D721Med (cell line): ENCODE results near the gene ANO8.

Experiments
- DNase-seq: peaks from one replicate; pipeline ENCODE4 v3.0.0; 2011; ENCODE audit warnings: low spot score; ENCODE audit not compliant: insufficient read length
- FAIRE-seq: peaks from 2 replicates; lab custom pipeline; 2011; peaks lifted over from hg19 to GRCh38; lab: Jason Lieb, UNC
- TF ChIP-seq, protein P1 (sequence below): IDR thresholded peaks from 2 replicates; pipeline ENCODE4 v1.5.1; 2012; ENCODE audit warnings: mild to moderate bottlenecking, control low read depth; ENCODE audit not compliant: insufficient read depth; ENCODE audit errors: missing control alignments

Gene ANO8, protein sequence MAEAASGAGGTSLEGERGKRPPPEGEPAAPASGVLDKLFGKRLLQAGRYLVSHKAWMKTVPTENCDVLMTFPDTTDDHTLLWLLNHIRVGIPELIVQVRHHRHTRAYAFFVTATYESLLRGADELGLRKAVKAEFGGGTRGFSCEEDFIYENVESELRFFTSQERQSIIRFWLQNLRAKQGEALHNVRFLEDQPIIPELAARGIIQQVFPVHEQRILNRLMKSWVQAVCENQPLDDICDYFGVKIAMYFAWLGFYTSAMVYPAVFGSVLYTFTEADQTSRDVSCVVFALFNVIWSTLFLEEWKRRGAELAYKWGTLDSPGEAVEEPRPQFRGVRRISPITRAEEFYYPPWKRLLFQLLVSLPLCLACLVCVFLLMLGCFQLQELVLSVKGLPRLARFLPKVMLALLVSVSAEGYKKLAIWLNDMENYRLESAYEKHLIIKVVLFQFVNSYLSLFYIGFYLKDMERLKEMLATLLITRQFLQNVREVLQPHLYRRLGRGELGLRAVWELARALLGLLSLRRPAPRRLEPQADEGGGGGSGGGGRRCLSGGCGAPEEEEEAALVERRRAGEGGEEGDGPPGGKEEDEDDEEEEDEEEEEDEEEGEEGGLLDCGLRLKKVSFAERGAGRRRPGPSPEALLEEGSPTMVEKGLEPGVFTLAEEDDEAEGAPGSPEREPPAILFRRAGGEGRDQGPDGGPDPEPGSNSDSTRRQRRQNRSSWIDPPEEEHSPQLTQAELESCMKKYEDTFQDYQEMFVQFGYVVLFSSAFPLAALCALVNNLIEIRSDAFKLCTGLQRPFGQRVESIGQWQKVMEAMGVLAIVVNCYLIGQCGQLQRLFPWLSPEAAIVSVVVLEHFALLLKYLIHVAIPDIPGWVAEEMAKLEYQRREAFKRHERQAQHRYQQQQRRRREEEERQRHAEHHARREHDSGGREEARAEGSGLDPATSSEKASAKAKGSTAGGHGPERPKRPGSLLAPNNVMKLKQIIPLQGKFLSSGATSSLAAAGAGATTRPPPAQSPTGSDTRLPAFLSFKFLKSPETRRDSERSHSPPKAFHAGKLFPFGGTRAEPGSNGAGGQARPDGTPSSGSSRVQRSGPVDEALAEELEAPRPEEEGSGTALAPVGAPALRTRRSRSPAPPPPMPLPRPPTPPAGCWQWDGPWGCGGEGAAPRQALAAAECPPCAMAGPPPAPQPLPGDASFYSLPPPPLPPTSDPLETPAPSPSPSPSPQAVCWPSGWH

DNA sequence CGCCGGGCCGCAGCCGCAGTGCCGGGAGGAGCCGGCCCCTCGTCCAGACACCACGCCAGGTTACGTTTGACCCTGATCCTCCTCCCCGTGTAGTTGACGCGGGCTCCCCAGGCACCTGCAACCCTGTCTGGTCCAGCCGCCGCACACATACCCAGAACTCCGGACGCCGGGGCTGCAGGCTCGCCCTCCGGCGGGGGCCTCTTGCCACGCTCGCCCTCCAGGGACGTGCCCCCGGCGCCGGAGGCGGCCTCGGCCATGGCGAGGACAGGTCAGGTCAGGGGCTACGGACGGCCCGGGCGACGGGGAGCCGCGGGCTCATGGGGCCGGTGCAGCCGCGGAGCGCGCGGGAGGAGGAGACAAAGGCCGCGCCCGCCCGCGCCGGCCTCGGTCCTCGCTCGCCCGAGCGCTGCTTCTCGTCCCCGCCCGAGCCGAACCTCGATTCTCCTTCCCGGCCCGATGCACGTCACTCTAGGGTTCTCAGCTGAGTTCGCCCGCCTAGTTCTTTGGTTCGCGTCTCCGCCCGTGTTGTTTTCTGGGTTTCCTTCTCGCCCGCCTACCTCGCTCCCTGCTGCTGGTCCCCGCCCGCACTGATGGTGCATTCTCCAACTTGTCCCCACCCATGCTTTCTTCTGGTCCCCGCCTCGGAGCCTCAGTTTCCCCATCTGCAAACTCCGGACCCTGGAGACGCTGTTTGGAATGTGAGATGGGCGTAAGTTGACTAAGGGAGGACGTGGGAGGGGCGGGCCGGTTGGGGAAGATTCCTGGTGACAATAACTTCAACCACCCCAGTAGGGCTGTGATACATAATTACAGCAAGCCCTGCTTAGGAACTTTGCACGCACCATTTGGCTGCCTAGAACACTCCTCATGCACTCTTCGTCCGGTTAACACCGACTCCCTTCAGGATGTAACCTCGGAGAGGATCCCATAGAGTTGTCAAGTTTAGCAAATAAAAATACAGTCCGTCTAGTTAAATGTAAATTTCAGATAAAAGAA, at the start of gene ANO8:
Gene ANO8 (minus strand): TSS at position 442 of the 996 bp plus-strand sequence. CDS start 185 bp downstream, at position 257.
- FAIRE-seq (no peak), DNase-seq (peak; percentile 97)
- TF ChIP-seq, protein P1, sequence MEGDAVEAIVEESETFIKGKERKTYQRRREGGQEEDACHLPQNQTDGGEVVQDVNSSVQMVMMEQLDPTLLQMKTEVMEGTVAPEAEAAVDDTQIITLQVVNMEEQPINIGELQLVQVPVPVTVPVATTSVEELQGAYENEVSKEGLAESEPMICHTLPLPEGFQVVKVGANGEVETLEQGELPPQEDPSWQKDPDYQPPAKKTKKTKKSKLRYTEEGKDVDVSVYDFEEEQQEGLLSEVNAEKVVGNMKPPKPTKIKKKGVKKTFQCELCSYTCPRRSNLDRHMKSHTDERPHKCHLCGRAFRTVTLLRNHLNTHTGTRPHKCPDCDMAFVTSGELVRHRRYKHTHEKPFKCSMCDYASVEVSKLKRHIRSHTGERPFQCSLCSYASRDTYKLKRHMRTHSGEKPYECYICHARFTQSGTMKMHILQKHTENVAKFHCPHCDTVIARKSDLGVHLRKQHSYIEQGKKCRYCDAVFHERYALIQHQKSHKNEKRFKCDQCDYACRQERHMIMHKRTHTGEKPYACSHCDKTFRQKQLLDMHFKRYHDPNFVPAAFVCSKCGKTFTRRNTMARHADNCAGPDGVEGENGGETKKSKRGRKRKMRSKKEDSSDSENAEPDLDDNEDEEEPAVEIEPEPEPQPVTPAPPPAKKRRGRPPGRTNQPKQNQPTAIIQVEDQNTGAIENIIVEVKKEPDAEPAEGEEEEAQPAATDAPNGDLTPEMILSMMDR = no peak

DNA sequence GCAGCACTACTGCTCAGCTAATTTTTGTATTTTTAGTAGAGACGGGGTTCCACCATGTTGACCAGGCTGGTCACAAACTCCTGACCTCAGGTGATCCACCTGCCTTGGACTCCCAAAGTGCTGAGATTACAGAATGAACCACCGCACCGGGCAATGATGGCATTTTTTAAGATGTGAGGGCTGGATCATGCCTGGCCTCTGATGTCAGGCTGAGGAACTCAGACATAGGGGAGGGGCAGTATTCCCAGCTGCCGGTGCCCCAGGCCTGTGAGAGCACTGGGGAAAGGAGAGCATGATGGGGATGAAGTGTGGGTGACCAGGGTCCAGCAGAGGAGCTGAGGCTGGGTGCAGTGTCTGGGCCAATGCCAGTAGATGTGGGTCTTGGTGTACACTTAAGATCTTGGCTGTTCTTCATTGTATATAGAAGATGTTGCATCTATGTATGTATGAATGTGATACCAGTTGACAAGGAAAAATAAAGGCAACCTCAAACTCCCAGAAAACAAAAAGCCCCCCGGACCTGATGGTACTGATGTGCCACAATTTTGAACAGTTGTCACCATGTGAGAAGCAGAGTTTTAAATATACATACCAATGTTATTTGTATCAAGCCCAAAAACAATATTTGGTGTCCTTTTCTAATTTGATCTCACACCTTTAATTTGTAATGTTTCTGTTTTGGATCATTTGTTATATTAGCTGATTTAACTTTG, 45.9 kb upstream of the ANO8 start:
- TF ChIP-seq, protein P1 = no peak
- DNase-seq (no peak), FAIRE-seq (no peak)

DNA sequence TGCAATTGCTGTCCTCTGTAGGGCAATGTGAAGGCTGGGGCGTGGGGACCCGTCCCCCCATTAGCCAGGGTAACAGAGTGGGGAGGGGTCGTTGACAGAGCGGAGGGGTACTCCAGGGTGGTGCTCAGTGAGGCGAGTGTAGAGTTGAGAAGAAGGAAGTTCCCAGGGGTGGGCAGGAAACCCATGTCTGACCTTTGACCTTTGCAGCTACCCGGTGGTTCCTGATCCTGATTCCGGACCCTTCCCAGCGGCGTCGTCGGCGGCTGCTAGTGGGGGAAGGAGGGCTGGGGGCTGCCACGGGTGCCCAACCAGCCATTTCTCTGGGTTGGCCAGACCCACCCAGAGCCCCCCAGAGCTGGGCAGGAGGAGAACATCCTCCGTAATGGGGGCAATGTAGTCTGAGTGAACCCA, 44.6 kb upstream of the ANO8 start:
- FAIRE-seq (no peak), DNase-seq (no peak)
- TF ChIP-seq, protein P1 = no peak

DNA sequence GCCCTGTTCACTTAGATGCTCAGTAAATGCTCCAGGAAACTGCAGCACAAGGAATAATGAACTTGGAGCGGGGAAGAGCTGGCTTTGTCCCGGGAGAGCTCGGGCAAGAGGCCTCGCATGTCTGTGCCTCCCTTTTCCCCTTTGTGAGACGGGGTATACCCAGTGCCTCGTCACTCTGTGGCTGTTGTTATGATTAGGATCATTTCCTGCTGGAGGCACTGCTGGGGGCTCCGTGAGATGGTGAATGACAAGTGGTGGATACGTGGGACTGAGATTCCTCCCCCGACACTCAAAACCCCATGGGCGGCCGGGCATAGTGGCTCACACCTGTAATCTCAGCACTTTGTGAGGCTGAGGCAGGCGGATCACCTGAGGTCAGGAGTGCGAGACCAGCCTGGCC, 43.6 kb upstream of the ANO8 start:
- no peak for DNase-seq
- TF ChIP-seq, protein P1 = no peak
- no peak for FAIRE-seq

DNA sequence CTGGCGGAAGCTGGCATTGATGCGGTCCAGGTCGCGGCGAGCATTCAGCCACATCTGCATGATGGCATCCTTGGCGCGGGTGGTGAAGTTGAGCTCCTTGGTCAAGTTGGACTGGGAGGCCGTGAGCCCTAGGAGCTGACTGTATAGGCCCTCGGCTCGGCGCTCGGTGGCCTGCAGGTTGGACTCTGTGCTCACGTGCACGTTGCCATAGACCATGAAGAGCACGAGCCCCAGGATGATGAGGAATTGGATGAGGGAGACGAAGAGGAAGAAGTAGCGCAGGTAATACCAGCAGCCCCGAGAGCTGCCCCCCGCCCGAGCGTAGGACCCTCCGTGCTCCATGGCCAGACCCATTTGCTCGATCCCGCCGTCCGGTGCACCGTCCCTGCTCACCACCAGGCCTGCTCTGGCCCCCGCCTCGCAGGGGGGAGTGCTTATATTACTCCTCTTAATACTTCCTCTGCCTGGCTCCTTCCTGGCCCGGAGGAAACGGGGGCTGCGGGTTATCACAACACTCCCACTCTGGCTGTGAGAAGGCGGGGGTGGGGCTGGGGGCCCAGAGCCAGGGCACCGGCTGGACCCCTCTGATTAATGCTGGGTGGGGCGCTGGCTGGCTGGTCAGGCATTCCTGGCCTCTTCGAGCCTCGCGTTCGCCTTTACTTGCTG, 42.4 kb upstream of the ANO8 start, which contains the start of gene PLVAP:
Gene PLVAP (minus strand): TSS at position 408 of the 666 bp plus-strand sequence. CDS start 54 bp downstream, at position 354.
- no peak for FAIRE-seq
- TF ChIP-seq, protein P1 = no peak

More for the DNA sequence above, 42.4 kb upstream of the ANO8 start, which contains the start of gene PLVAP:
- DNase-seq = no peak
